GM12878 (cell line): ENCODE measurements around the gene FKBP11. TPM values are rescaled to one million over a fixed set of nuclear protein-coding genes. Genes with fewer than 3 reads are reported as not detected.
A peak's percentile ranks its signal among the peaks of the same experiment; 100 is the strongest.

Source experiments
- CBX5 ChIP-seq: sonication (generic); IDR thresholded peaks from 2 replicates; pipeline ENCODE4 v1.6.1; 2016; ENCODE audit warnings: low read depth, moderate library complexity, mild to moderate bottlenecking, inconsistent platforms
- ELK1 ChIP-seq: IDR thresholded peaks from 2 replicates; pipeline ENCODE4 v1.6.1; 2012; ENCODE audit warnings: low read depth, low read length, improper control_type of control experiment
- HDAC6 ChIP-seq: fragments of 200-600 bp; sonication (generic); IDR thresholded peaks from one replicate; pipeline ENCODE4 v1.8.0; 2017; ENCODE audit warnings: antibody characterized with exemption; ENCODE audit not compliant: unreplicated experiment
- IKZF2 ChIP-seq, 2 experiments: fragments of 450-650 bp; IDR thresholded peaks; 2 replicates each; pipeline ENCODE4 v1.6.1; 2017; ENCODE audit warnings: mild to moderate bottlenecking in 2 of 2, moderate library complexity in 2 of 2
- IRF3 ChIP-seq: fragments of 450-650 bp; IDR thresholded peaks from 2 replicates; pipeline ENCODE4 v1.6.1; 2014; ENCODE audit warnings: mild to moderate bottlenecking
- KLF5 ChIP-seq: fragments of 450-650 bp; IDR thresholded peaks from 2 replicates; pipeline ENCODE4 v1.6.1; 2014; ENCODE audit warnings: mild to moderate bottlenecking; ENCODE audit not compliant: partially characterized antibody
- MLLT1 ChIP-seq: fragments of 450-650 bp; IDR thresholded peaks from 2 replicates; pipeline ENCODE4 v1.6.1; 2016; ENCODE audit warnings: mild to moderate bottlenecking
- NFYA ChIP-seq: IDR thresholded peaks from 2 replicates; pipeline ENCODE4 v1.6.1; 2011; ENCODE audit warnings: low read depth, mild to moderate bottlenecking, low read length, improper control_type of control experiment, borderline replicate concordance
- NR2C2 ChIP-seq: IDR thresholded peaks from 2 replicates; pipeline ENCODE4 v1.6.1; 2011; ENCODE audit warnings: borderline replicate concordance, low read depth; ENCODE audit not compliant: control insufficient read depth, insufficient read length
- PBX3 ChIP-seq: IDR thresholded peaks from 2 replicates; pipeline ENCODE4 v1.6.1; 2011; ENCODE audit warnings: mild to moderate bottlenecking, low read depth, low read length, moderate library complexity; ENCODE audit not compliant: insufficient replicate concordance
- POLR2A ChIP-seq: IDR thresholded peaks from 2 replicates; pipeline ENCODE4 v1.6.1; 2011; ENCODE audit warnings: low read depth, mild to moderate bottlenecking, low read length
- PRDM15 ChIP-seq: fragments of 450-650 bp; formaldehyde crosslinking; IDR thresholded peaks from 2 replicates; pipeline ENCODE4 v1.4.0; 2020; ENCODE audit warnings: mild to moderate bottlenecking, moderate library complexity
- RBBP5 ChIP-seq: fragments of 200-600 bp; sonication (generic); conservative IDR thresholded peaks from 2 replicates; pipeline ENCODE4 v1.6.1; 2016
- RELB ChIP-seq: fragments of 450-650 bp; IDR thresholded peaks from 2 replicates; pipeline ENCODE4 v1.6.1; 2017; ENCODE audit warnings: low read depth, mild to moderate bottlenecking, moderate library complexity
- SMAD5 ChIP-seq: IDR thresholded peaks from 2 replicates; pipeline ENCODE4 v1.6.1; 2016; ENCODE audit warnings: antibody characterized with exemption, low read depth
- STAT1 ChIP-seq: fragments of 450-650 bp; conservative IDR thresholded peaks from 2 replicates; pipeline ENCODE4 v1.6.1; 2014; ENCODE audit warnings: antibody characterized with exemption, mild to moderate bottlenecking
- ZNF24 ChIP-seq: fragments of 450-650 bp; IDR thresholded peaks from 2 replicates; pipeline ENCODE4 v1.6.1; 2017; ENCODE audit warnings: antibody characterized with exemption, mild to moderate bottlenecking
- ZNF384 ChIP-seq: IDR thresholded peaks from 2 replicates; pipeline ENCODE4 v1.6.1; 2012; ENCODE audit warnings: low read depth, mild to moderate bottlenecking, low read length, improper control_type of control experiment, borderline replicate concordance
- ZZZ3 ChIP-seq: IDR thresholded peaks from 2 replicates; pipeline ENCODE4 v1.6.1; 2011; ENCODE audit warnings: low read depth; ENCODE audit not compliant: control insufficient read depth, insufficient read length
- polyA plus RNA-seq, 11 experiments: library from polyadenylated mRNA; depleted of rRNA in 4 of 11; unstranded in 6 of 11; stranded (reverse) in 5 of 11; fragments of >200 nt; fragmentation: Nextera tagmentation in 4 of 11; fragmentation: Illumina TruSeq in 1 of 11; extraction: Ambion mirVana in 4 of 11; extraction: Trizol in 1 of 11; gene quantifications; 1 replicate in 1 of 11; 2 replicates in 10 of 11; pipeline versions ENCODE4 v1.2.1 to v1.2.3, GENCODE V29; 2011 to 2016; ENCODE audit warnings: inconsistent platforms in 2 of 11, missing spikeins in 2 of 11, low read depth in 1 of 11
- total RNA-seq, 4 experiments: library from RNA; depleted of rRNA in 3 of 4; stranded (reverse); fragments of >200 nt in 3 of 4; fragmentation: Illumina TruSeq in 1 of 4; extraction: Trizol in 1 of 4; gene quantifications; 2 replicates each; pipeline versions ENCODE4 v1.2.1 to v1.2.3, GENCODE V29; 2013 to 2021

The FKBP11 gene
- total and polyA plus RNA-seq, 10 of the 15 experiments (the other 5 are each of a cell fraction or from before 2014, with no cell fraction given), result 25.0 to 135 (median 56.5) TPM

- TF ChIP-seq MLLT1 (peak; percentile 7; the same call in 1 of the 2 replicates), POLR2A (no peak), RELB (peak; percentile 24; the same call in 1 of the 2 replicates), NFYA (no peak), HDAC6 (no peak), CBX5 (no peak), KLF5 (no peak), PBX3 (no peak), IKZF2 (IDR thresholded peaks at IDR 0.05) (peak; percentile 71 to 75), ZNF384 (no peak), IRF3 (no peak), STAT1 (no peak), SMAD5 (no peak), RBBP5 (no peak), ZNF24 (no peak), NR2C2 (no peak), ELK1 (no peak), PRDM15 (CRISPR knock-in tag) (no peak), ZZZ3 (no peak)
Observed at GRCh38 chr12:48956279-48957140, 31.2 kb upstream of the FKBP11 start (continued).
